Inferior parietal cortex (tissue), 1 donor: ENCODE results near the gene CHMP4A.
A peak's percentile ranks its signal among the peaks of the same experiment; 100 is the strongest.

Experiments used
- DNase-seq: peaks from one replicate; pipeline ENCODE4 v3.0.0-alpha.2; 2016; ENCODE audit errors: extremely low spot score

The CHMP4A gene

GRCh38 chr14:24195186-24196070, 17.9 kb downstream of the CHMP4A start, which contains the start of gene TM9SF1:
Gene TM9SF1, minus strand, starts transcription at chr14:24195441. Its CDS starts 422 bp downstream, at chr14:24195019.
- peak; percentile 83 for DNase-seq

GRCh38 chr14:24194873-24195185, 18.5 kb downstream of the CHMP4A start:
- no peak for DNase-seq

- DNase-seq = no peak
Measured at GRCh38 chr14:24194186-24194872, 19.0 kb downstream of the CHMP4A start.

- DNase-seq = no peak
Measured at GRCh38 chr14:24192933-24193332, 20.4 kb downstream of the CHMP4A start.

GRCh38 chr14:24190416-24190815, 22.9 kb downstream of the CHMP4A start:
- no peak for DNase-seq

GRCh38 chr14:24189460-24189859, 23.8 kb downstream of the CHMP4A start:
- no peak for DNase-seq

- no peak for DNase-seq
Measured at GRCh38 chr14:24189059-24189375, 24.3 kb downstream of the CHMP4A start.

GRCh38 chr14:24188251-24189058, 24.8 kb downstream of the CHMP4A start, which contains the start of gene IPO4:
Gene IPO4, minus strand, starts transcription at chr14:24188816. Its CDS starts 29 bp downstream, at chr14:24188787.
- peak; percentile 94 for DNase-seq

- DNase-seq = no peak
Measured at GRCh38 chr14:24187539-24187915, 25.8 kb downstream of the CHMP4A start.

- DNase-seq = no peak
Measured at GRCh38 chr14:24186831-24187538, 26.3 kb downstream of the CHMP4A start.

- no peak for DNase-seq
Measured at GRCh38 chr14:24185741-24186140, 27.5 kb downstream of the CHMP4A start.

- DNase-seq = no peak
Measured at GRCh38 chr14:24185026-24185425, 28.3 kb downstream of the CHMP4A start.

GRCh38 chr14:24184104-24184970, 29.0 kb downstream of the CHMP4A start:
- no peak for DNase-seq

- DNase-seq = no peak
Measured at GRCh38 chr14:24183014-24183481, 30.2 kb downstream of the CHMP4A start.

- no peak for DNase-seq
Measured at GRCh38 chr14:24182110-24182882, 31.0 kb downstream of the CHMP4A start.

GRCh38 chr14:24181371-24182077, 31.8 kb downstream of the CHMP4A start:
- DNase-seq = no peak

GRCh38 chr14:24179961-24180796, 33.1 kb downstream of the CHMP4A start:
- DNase-seq = peak; percentile 63

- DNase-seq = no peak
Measured at GRCh38 chr14:24179294-24179960, 33.9 kb downstream of the CHMP4A start.
